SW480 (cell line): ENCODE data around the gene LGALS9.
"Not testable (repeated sequence)": the region's sequence is repeated elsewhere in the genome, so short reads cannot be mapped to it uniquely, and the experiment has no call there.

Source experiments
- DNase-seq: peaks from one replicate; pipeline ENCODE4 v3.0.0-alpha.2; 2016; ENCODE audit warnings: low spot score

The LGALS9 gene

DNA sequence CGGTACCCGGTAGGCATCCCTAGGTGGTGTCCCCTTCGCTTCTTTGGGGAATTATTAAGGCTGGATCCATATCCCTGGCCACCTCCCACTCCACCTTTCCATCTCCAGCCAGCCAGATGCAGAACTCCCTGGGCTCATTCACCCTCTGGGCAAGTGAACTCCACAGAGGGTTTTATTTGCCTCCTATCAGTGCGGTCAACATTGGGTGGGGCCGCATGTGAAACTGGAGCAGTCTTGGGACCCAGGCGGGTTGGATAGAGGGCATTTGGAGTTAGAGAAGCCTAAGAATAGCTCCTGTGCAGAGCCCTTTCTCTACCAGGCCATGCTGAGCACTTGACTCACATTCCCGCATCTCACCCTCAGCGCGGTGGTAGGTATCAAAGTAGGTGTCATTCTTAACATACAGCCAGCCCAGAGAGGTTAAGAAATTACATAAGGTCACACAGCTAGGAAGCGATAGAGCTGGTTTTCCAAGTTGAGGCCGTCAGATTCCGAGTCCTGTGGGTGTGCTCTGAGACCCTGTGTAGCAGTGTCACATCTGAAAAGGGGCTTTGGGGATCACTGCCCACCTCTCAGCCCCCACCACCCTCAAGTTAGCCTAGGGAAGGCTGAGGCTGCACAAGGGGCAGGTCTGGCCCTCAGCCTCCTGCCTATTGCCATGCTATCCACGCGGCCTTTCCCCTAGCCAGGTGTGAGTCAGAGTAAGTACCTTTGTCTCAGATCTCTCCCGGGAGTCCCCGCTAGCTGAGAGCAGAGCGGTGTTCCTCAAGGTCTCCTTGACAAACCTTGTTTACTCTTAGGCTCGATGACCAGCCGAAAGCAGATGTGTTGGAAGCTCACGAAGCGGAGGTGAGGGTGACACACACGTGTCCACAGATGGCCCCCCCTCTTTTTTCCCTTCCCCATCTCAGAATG, 26.9 kb upstream of the LGALS9 start:
- no peak for DNase-seq

DNA sequence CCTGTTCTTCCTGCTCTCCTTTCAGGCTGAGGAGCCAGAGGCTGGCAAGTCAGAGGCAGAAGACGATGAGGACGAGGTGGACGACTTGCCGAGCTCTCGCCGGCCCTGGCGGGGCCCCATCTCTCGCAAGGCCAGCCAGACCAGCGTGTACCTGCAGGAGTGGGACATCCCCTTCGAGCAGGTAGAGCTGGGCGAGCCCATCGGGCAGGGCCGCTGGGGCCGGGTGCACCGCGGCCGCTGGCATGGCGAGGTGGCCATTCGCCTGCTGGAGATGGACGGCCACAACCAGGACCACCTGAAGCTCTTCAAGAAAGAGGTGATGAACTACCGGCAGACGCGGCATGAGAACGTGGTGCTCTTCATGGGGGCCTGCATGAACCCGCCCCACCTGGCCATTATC, 25.6 kb upstream of the LGALS9 start:
- no peak for DNase-seq

DNA sequence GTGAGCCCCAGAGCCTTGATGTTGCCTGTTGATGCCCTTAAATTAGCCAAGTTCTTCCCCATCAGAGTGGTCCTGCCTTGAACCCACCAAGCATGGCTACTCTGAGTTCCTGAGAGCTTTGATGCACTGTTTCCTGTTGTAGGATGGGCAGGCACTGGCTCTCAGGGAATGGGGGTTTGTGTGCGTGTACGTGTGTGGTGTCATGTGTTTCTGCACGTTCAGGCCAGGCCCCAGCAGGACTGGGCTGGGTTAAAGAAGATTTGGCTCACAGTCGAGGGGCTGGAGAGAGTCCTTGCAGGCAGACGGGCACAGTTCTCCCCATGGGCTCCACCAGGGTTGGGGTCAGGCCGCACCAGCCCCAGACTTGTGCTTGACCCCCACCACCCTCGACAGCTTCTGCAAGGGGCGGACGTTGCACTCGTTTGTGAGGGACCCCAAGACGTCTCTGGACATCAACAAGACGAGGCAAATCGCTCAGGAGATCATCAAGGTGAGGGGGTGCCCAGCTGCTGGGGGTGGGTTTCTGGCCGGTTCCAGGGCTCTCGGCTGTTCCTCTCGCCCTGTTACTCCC, 23.4 kb upstream of the LGALS9 start:
- DNase-seq = no peak

DNA sequence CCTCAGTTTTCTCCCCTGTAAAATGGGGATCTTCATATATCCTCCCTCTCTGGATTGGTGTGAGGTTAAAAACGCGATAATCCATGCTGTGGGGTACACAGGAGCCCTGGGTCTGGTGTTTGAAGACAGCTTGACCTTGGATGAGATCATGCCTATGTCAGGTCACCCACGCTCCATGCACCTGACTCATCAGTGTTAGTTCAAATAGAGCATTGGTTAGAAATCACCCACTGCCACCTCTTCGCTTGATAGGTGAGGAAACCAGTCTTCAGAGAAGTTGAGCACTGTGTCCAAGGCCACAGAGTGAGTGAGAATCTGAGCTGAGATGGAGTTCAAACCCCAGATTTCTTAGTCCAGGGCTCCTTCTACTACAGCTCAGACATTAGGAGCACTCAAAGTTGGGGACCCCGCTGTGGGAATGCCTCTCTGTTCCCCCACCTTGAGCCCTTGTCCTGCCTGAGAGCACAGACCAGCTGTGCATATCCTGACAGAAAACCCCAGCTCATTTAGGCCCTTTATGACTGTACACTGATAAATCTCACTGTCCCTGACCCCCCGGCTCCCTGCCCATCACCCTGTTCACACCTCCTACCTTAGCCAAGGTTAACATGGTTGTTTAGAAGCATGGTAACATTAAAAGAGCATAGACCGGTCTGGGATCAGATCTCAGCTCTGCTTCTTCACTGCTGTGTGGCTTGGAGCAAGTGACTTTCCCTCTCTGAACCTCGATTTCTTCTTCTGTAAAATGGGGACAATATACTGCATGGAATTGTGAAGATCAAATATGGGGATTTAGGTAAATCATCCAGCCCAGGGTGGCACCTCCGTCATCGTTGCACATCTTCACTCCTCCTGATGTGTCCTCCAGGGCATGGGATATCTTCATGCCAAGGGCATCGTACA, 22.4 kb upstream of the LGALS9 start:
- DNase-seq = no peak

DNA sequence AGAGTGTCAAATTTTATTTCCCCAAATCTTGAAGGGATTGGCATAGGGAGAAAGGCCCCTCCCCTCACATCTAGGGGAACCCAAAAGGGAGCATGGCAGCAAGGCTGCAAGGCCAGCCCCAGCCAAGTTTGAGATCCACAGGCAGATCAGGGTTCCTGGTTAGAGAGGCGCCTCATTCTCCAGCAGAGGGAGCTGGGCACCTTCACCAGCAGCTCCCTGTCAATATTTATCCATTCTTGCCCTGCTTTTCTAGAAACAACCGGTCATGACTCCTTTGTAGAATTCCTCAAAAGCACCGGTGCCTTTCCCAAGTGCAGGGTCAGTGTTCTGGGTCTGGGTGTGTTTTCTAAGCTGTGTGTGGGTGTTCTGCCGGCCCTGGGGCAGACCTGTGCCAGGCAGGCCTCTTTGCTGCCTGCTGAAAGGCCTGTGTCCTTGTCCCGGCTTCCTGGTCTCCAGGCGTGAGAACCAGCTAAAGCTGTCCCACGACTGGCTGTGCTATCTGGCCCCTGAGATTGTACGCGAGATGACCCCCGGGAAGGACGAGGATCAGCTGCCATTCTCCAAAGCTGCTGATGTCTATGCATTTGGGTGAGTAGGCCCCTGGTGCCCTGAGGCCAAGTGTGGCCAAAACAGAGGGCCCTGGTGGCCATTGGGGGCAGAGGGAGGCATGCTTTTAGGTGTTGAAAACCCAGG, 21.2 kb upstream of the LGALS9 start:
- DNase-seq = peak; percentile 53

DNA sequence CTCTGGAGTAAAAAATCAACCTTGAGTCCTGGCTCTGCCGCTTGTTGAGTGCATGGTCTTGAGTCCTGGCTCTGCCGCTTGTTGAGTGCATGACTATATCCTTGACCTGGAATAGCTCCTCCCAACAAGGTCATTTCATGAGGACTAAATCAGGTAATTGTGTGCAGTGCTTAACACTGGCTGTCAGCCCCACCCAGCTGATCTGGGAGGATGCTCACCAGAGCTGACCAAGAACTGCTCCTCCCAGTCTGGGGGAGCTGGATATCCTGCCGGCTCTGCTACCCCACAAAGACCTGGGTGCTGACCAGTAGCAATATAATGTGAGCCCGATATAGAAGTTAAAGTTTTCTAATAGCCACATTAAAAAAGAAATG, 20.7 kb upstream of the LGALS9 start:
- no peak for DNase-seq

DNA sequence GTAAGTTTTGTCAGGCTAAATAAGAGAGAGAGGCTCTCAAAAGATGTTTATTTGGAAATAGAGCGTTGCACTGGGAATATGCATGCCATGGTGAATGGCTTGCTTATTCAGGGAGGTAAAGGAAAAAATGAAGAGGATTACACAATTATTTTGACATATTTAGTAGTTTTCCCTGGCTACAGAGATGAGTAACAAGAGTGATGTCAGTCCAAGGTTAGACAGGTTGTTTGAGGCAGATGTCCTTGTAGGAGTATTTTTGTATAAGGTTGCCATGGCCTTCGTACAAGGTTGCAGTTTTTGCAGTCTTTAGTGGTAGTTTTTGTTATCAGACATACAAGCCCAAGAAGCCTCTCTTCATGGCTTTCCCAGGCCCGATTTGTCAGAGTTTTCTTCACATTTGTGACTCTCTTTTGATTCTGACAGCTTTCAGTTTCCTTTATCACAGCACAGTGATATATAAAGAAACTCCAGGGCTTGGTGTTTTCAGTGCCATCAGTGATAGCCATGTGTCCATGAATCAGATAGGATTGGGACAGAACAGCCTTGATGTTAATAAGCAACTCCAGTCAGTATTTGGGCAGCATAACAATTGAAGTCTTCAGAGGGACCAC, 18.7 kb upstream of the LGALS9 start:
- DNase-seq = no peak

DNA sequence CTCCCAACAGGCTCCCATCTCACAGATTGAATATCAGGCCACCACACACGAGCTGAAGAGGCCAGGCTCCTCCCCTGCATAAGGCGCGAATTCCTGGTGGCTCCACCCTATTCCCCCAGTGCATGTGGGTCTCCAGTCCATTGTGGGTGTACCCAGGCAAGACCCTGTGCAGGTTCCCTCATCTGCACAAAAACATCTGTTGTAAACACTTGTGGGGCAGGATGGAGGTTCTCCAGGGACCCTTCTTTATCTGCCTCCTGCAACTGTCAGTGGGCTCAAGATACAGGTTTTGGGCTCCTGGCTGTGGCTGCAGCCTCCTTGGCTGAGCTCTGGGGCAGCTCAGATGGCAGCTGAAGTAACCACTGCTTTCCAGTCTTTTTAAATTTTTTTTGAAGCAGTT, 17.6 kb upstream of the LGALS9 start:
- DNase-seq = no peak

DNA sequence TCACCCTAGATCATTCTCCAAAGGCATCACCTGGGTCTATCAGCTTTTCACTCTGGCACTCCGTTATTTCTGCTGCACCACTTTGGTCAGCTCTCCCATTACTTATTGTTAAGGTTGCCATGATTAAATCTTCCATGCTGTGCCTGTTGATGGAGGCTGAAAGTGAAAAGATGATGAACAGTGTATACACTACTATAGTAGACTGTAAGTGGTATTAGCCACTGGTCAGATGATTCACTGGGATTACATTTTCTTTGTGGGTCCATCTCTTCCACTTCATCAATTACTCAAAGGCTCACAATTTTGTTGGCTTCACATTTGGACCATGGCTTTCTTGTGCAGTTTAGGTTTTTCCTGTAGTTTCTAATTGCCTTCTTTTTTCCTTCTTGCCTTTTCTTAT, 15.9 kb upstream of the LGALS9 start:
- no peak for DNase-seq

DNA sequence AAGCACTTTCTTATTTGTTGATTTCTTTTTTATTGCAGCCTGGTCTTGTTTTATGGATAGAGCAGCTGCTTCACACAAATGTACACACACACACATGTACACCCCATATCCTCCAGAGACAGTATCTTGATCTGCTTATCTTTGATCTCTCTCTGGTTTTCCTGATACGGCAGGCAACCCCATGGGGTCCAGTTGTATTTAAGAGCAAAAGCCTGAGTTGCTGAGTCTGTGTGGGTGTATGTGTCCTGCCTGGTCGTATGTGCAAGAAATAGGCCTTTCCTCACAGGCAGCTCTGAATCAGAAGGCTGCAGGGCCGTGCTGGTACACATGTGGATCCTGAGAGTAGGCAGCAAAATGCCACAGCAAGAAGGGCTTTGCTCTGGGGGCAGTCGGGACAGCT, 14.6 kb upstream of the LGALS9 start:
- no peak for DNase-seq

DNA sequence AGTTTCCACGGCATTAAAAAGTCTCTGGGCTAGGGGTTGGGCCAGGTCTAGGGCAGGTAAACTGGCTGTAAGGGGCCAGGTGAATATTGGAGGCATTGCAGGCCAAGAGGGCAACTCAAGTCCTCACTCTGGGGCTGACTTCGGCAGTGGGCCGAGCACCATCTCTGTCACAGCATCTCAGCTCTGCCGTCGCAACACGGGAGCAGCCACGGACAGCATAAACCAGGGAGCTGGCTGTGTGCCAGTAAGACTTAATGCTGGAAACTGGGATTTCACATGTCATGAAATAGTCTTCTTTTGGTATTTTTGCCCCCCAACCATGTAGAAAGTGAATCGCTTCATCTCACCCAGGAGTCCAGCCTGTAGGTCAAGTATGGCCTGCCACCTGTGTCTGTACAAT, 12.6 kb upstream of the LGALS9 start:
- DNase-seq = no peak

DNA sequence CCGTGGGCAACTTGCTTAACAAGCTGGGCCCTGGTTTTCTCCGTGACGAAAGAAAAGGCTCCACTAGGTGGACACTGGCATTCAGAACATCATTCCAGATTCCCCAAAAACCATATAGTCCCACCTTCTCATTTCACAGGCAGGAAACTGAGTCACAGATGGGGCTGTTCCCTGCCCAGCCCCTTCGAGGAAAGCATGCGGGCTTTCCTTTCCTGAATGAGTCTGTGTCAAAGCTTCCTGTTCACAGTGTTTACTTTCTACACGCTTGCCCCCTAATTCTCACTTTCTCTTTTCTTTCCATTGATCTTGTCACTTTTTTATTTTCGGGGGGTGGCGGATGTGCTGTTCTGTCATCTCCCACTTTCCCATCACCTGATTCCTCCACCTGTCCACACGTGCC, 10.3 kb upstream of the LGALS9 start:
- no peak for DNase-seq

DNA sequence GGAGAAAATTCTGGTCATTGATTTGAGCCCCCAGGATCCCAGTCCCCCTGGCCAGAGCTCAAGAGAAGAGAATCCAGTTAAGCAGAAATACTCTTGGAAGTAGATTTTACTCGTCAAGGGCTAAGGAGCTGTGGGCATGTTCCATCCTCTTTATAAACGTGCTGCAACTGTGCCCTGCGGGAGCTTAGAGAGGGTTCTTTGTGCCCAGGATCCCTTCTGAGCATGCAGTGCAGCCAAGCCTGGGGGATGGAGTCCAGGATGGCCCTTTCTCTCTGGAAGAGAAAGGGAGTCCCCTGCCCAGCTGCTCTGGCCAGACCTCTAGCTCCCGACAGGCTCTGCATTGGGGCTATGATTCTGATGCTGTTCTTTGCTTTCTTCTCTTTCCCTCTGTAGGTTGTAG, 9.5 kb upstream of the LGALS9 start:
- DNase-seq = no peak

DNA sequence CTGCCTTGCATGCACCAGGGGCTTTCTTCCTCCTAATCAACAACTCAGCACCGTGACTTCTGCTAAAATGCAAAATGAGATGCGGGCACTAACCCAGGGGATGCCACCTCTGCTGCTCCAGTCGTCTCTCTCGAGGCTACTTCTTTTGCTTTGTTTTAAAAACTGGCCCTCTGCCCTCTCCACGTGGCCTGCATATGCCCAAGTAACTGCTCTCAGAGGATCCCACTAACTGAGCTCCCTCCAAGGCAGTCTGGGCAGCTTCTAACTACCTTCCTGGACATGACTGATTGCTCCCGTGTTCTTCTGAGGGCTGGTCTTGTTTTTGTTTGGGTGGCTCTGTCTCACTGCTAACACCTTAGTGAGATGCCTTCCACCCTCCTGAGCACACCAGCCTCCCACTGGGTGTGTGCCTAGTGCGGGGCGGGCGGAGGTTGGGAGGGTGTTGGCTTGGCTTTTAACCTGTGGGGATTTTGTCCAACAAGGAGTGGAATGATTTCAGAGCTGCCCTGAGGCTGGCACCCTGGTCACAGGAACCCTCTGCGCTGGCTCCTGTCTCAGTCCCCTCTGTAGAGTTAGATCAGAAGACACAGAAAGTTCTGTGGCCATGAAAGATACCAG, 8.9 kb upstream of the LGALS9 start:
- DNase-seq = no peak

DNA sequence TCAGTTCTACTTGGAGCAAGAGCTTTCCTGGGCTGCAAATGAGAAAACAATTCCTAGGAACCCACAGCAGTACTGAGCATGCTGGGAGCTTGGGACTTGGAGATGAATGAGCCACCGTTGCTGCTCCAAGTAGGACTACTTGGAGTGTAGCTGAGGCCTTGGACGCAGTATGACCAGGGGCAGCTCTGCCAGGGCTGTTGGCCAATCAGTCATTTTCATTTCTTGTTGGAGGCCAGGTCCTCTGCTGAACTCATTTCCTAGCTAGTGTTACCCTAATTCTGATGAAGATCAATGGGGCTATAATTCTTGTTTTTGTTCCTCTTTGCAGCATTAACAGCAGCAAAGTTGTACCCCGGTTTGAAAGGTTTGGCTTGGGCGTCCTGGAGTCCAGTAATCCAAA, 8.0 kb upstream of the LGALS9 start:
- DNase-seq = no peak

DNA sequence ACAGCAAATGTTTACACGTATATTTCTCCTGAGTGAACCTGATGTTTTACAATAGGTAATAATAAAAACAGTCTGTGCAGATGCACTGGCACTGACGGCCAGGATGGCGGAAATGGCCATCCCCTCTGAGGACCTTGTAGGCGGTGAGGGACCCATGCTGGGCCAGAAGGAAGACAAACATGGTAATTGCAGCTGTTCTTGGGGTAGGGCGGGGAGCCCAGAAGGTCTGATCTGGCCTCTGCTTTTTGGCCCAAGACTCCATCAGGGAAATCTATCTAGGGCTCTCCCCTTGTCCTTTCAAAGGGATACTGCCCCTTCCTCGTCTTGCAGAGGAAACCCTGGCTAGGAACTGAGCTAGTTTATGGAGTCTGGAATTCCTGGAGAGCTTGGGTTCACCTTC, 7.4 kb upstream of the LGALS9 start:
- DNase-seq = no peak

DNA sequence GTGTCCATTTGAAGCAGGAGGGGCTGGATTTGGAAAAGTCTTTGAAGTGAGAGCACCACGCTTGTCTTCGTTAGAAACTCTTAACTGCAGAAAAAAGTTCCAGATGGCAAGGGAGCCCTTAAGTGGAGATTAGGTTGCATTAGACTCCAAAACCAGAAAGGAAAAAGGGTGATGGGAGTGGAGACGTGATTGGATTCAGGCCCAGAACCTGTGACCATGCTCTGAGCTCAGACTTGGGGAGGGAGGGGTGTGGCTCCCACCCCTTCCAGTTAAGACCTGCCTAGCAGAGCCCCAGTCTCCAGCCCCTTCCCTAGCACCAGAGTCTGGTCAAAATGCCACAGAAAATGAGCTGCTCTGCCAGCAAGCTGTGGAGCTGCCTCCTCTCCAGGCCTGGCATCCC, 6.4 kb upstream of the LGALS9 start:
- DNase-seq = no peak

DNA sequence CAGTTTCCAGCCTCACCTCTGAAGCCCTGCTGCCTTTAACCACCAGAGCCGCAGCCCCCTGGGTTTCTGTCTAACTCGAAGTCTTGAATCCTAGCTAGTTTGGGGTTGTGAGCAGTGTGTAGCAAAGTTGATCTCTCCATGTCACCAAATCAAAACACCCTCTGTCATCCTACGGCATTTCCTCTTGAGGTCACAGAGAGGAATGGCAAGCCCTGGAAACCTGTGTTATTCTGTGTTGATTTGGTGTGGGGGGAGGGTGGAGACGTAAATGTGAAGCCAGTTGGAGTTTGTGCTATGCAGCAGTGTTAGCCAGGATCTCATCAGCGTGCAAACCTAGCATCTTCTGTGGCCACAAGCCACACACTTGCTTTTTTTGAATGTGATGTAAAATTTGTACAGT, 5.1 kb upstream of the LGALS9 start:
- DNase-seq = no peak

DNA sequence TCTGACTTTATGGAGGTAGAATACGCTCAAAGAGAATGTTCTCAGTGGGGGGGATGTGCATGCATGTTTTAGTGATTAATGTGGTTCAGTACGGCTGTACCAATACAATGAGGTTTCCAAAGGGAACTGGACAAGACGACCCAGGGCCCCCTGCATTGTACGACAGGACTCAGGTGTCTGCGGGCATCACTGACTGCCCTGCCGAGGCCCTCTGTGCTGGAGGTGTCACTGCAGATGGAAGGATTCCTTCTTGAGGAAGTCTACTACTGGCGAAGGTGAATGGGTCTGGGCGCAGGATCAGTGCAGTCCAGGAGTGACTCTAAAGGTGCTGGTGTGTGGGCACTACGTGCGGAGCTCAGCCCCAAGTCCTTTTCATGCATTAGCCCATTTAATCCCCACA, 3.5 kb upstream of the LGALS9 start:
- no peak for DNase-seq

DNA sequence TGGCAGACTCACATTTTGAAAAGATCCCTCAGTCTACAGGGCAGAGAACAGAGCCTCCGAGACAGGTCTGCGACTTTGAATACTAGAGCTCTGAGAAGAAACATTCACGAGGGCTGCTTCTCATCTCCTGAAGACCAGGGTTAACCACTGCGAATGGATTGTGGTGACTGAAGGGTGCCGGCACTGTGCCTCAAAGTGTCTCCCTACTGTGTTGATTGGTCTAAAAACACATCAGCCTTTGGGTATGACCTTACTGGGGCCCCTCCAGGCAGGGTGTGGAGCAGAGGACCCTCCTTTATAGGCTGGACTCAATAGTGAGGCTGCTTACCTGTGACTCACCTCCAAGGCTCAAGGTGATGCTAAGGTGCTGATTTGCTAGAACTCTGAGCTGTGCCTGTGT, 2.6 kb upstream of the LGALS9 start:
- DNase-seq = no peak

DNA sequence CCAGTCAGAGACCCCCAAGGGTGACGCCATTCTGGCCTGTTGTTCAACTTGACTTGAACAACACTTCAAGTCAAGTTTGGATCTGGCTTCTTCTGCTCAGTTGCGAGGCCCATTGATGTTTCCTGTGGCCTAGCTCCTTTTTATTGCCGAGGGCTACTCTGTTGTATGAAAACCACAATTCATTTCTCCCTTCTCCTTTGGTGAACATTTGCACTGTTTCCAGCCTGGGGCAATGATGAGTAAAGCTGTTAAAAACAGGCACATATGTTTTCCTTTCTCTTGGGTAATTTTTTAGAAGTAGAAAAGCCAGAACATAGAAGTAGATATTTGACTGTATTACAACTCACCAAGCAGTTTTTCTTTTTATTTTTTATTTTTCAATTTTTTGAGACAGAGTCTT, 1.7 kb upstream of the LGALS9 start:
- DNase-seq = not testable (repeated sequence)

DNA sequence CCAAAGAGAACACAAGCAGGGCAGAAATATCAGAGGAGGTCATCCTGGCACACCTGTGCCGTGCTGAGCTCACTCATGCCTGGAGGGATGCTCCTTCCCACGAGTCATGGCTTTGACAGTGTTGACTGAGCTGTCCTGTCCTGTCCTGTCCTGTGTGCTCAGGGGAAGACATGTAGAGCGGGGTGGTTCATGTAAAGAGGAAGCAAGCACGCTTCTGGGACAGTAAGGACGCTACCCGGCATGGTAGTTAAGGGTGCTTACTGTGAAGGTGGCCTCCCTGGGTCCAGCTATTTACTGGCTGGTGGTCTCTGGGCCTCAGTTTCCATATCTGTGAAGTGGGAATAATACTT, 398 bp downstream of the LGALS9 start:
- DNase-seq = no peak
